Endothelial cell of hepatic sinusoid (primary cell): ENCODE measurements around the gene SDHB.

Experiments
- in situ Hi-C: cut with HindIII; loops from 2 replicates; pipeline ENCODE4 v1.10.0; 2017; ENCODE audit warnings: low sequenced_read_pairs

Gene SDHB

DNA sequence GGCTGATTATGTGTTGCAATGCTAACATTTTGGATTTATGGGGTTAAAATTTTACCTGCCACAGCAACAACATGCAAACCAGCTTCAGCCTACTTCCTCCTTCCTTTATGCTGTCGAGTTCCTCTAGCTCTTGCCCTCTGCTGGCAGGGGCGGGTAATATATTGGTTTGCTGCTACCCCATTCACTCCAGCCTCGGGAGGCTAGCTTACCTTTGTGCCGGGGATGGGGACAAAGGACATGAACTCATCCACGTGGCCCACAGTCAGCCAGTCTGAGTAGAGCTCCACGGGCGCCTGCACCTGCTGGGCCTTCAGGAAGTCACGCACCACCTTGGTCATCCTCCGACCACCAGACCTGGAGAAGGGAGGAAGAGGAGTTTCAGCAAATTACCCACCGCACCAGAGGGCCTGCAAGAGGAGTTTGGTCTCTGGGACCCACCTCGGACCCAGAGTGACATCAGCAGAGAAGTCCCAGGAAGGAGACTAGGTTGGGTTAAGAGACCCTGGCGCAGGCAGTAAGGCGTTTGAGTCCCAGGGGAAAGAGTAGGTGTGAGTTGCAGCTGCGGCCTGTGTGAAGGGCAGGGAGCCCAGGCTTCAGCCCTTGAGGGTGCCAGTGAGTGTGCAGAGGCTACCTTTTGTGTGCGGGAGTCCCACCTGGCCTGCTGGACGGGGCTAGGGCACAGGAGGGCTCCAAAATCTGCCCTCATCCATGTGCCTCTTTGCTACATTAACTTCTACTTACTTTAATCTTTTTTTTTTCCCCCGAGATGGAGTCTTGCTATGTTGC lies 21.8 kb upstream of the SDHB start:
- in situ Hi-C loops = no loop called here

- in situ Hi-C loops = loop anchor here (5.0 kb wide), 1 partner anchor 281 kb away; no protein-coding TSS in a partner anchor
Measured at GRCh38 chr1:17071794-17072193, 18.0 kb upstream of the SDHB start.

DNA sequence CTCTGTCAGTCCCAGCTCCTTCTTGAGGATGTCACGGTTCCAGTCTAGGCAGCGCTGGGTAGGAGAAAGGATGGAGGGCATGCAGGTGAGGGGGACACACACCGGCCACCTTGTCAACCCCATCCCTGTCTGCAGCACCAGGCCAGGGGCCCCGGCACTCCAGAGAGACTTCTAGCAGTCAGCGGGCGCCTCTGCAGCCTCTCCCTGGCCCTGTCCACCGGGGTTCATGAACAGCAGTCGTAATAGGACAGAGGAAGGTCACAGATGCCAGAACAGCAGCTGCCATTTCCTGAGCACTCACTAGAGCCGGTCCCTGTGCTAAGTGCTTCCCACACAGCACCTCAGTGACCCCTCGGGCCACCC lies 16.3 kb upstream of the SDHB start:
- in situ Hi-C loops = loop anchor here (5.0 kb wide), 1 partner anchor 282 kb away; no protein-coding TSS in a partner anchor

DNA sequence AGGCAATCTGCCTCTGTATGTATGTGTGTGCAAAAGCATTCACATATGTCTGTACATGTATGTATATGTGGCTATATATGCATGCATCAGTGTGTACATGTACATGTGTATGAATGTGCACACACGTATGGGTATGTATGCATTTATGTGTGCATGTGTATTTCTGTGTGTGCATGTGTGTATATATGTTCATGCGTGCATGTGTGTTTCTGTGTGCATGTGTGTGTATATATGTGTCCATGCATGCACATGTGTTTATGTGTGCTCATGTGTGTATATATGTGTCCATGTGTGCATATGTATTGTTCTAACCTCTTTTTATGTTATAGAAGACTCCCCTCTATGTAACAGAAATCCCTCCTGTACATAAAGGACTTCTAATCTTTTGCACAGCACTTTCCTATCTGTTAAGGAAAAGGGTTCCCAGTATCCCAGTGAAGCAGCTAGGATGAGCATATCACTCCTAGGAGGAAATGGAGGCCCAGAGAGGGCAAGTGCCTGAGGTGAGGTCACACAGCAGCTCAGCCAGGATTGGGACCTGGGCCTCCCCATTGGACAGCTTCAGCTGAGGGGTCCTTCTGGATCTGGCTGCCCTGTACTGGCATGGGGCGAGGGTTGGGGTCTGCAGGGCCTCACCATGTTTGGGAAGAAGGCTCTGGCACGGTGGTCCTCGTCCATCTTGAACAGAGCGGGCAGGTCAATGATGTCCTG lies 15.8 kb upstream of the SDHB start:
- in situ Hi-C loops = loop anchor here (5.0 to 10.0 kb wide), 2 partner anchors 155 to 283 kb away; no protein-coding TSS in a partner anchor

- in situ Hi-C loops = loop anchor here (10.0 kb wide), 1 partner anchor 156 kb away; no protein-coding TSS in a partner anchor
Measured at GRCh38 chr1:17068789-17069188, 15.0 kb upstream of the SDHB start.

DNA sequence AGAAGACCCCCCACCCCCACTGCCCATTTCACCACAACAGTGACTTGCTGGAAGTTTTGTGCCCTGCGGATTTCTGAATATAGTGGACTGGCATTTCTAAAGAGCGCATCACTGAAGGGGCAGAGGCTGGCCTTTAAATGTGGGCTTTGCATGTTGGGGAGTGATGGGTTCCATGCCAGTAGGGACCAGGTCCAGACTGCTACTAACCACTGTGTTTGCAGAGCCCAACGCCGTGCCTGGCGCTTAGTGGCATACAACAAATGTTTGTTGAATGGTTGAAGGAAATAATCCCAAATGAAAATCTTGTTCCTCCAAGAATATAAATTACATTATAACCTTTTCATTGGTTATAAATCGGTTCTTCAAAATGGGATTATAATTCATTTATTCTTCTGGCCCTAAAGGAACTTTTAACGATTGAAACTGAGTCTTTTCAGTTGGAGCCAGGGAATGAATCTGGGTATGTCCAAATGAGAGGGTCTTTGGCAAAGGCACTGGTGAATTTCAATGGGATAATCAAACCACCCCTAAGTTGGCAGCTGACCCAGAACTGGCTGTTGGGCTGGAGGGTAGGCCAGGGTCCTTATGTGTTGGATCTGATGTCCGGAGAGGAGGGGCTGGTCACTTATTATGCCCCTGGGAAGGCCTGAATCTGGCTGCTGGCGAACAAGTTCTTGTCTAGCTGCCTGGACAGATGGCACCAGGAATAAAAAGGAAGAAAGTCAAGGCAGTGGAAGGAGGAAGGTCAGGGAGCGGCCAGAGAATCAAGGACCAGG lies 13.8 kb upstream of the SDHB start:
- in situ Hi-C loops = loop anchor here (10.0 kb wide), 1 partner anchor 157 kb away; no protein-coding TSS in a partner anchor

DNA sequence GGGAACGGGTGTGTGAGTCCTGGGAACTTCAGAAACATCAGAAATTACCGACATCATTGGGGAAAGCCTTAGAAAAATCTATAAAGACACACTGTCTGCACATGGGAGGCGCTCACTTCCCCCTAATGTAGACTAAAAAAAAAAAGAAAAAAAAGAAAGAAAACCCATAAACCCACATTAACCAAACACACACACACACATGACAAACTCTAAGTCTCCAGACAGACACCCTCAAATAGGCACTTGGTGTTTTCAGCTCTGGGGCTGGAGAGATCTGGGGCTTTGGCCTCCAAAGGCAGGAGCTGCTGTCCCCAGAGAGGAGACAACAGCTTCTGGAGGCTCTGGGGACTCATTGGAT lies 13.2 kb upstream of the SDHB start:
- in situ Hi-C loops = loop anchor here (10.0 kb wide), 1 partner anchor 158 kb away; no protein-coding TSS in a partner anchor

DNA sequence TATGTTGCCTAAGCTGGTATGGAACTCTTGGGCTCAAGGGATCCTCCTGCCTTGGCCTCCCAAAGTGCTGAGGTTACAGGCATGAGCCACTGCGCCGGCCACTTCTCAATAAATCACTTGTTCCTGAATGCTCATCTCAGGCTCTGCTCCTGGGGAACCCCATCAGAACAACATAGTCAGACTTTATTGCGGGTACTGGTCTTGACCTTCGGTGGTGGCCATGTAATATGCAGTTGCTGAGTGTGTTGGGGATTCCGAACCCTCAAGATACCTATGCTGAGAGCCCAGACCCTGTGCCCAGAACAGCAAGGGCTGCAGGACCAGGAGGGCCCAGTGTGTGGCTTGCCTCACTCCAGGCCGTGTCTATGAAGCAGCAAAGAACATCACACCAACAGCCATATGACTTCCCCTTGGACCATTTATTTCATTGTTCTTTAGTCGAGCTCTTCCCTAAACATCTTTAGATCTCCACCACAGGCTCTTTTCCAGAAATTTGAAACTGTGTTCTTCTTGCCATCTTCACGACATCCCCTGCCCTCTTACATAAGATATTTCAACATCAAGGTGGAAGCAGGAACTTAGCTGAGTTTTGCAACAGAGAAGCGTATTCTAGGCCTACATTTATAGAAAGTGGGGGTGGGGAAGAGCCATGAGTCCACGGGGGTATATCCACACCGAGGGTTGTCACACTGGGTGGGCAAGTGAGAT lies 12.7 kb upstream of the SDHB start:
- in situ Hi-C loops = loop anchor here (10.0 kb wide), 1 partner anchor 158 kb away; no protein-coding TSS in a partner anchor

DNA sequence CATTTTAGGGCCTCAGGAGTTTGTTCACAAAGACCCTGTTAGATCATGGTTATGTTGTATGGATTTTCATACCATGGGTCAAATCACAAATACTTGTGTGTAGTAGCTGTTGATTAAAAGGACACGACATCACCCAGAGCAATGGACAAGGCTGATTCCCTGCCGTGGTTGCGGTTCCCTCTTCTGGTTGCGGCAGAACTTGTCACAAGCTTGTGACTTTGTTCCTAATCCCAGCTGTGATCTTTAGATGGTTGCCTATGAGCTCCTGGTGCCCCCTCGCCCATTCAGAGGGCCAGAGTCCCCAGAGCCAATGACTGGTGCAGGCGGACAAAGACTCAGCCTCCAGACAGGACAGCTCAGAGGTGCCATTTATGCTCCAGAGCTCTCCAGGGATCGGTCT lies 11.8 kb upstream of the SDHB start:
- in situ Hi-C loops = loop anchor here (10.0 kb wide), 1 partner anchor 159 kb away; no protein-coding TSS in a partner anchor

DNA sequence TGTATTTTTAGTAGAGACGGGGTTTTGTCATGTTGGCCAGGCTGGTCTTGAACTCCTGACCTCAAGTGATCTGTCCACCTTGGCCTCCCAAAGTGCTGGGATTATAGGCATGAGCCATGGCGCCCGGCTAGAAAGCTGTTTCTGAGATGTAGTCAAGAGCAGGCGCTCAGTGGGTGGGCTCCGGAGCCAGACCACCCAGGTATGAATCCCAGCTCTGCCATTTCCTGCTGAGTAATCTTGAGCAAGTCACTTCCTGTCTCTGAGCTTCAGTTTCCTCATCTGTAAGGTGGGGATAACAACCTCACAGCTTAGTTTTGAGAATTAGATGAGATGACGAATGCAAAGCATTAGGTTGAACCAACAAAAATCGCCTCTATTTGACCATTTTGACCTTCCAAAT lies 8.9 kb upstream of the SDHB start:
- in situ Hi-C loops = loop anchor here (10.0 kb wide), 1 partner anchor 162 kb away; no protein-coding TSS in a partner anchor

DNA sequence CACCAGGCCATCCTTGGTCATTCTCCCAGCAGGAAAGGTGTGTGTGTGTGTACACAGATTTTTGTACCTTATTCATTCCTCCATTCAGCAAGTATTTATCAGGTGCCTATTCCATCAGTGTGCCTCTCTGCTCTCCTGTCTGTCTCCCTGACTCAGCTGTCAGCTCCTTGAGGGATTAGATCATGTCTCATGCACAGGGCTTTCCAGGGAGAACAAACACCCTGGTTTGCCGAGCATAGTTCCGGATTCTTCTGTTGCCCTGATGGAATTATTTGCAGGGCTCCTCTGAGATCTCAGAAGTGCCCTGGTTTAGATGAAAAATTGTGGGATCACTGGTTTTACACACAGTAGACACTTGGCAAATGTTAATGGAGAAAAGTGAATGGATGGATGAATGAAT lies 8.1 kb upstream of the SDHB start:
- in situ Hi-C loops = loop anchor here (10.0 kb wide), 1 partner anchor 163 kb away; no protein-coding TSS in a partner anchor

GRCh38 chr1:17061486-17061885 lies 7.7 kb upstream of the SDHB start:
- in situ Hi-C loops = loop anchor here (10.0 kb wide), 1 partner anchor 163 kb away; no protein-coding TSS in a partner anchor

- in situ Hi-C loops = loop anchor here (10.0 kb wide), 1 partner anchor 164 kb away; no protein-coding TSS in a partner anchor
Measured at GRCh38 chr1:17060306-17060749, 6.5 kb upstream of the SDHB start.

DNA sequence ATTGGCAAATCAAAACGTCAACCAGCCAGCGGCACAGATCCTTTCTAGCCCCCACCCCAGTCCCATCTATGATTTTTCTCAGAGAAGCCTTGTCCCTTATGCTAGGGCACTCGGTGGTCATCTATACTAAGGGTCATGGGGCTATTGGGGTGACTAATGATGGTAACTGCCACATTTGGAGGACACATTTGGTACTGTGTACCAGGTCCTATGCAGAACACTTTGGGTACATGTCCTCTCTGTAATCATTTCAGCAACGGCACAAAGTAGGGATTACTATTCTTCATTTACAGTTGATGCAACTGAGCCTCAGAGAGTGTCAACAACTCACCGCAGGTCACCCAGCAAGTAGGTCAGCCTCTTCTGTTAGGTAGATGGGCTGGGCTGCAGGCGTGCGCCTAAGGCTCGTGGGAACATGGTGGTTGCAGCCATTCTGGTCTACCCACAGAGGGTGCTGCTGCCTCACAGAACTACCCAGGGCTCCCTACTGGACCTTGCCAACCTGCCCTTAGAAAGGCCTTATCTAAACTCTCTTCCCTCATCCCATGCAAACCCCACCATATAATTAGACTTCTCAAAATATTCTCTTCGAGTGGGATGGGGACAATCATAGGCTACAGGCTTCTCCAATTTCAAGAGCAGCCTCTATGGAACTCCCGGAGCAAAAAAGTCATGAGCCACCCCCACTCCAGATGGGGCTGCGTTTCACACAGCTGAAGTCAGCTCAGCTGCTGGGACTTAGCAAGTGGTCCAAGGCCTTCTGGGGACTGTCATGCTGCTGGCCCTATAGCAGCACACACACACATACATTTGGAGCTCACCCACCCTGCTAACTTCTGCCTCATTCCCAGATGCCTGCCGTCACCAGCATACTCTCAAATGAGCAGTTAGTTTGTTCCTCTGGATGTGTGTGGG lies 5.8 kb upstream of the SDHB start:
- in situ Hi-C loops = loop anchor here (10.0 kb wide), 1 partner anchor 165 kb away; no protein-coding TSS in a partner anchor

DNA sequence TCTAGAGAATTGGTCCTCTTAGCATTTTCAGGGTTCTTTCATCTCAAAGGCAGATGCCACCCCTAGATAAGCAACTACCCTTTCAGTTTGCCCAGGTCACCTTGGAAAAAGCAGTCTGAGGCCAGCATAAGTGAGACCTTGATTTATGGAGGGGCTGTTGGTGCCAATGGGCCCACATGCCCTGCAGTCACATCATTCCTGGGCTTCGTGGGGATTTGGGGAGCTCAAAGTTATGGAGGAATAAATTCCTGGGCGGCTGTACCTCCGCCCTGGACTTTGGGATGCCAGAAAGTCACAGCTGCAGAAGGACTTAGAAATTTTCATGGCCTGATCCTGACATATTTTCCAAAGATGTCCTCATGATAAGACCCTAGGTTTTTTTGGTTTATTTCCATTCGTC lies 2.7 kb upstream of the SDHB start:
- in situ Hi-C loops = no loop called here

GRCh38 chr1:17055801-17056200 lies 2.0 kb upstream of the SDHB start:
- in situ Hi-C loops = no loop called here

- in situ Hi-C loops = no loop called here
Measured at GRCh38 chr1:17053086-17053684, 647 bp downstream of the SDHB start.

- in situ Hi-C loops = no loop called here
Measured at GRCh38 chr1:17052641-17053040, 1.2 kb downstream of the SDHB start.

GRCh38 chr1:17052038-17052437 lies 1.8 kb downstream of the SDHB start:
- in situ Hi-C loops = no loop called here
